ENCODE measurements around the gene CFDP1. TPM values are rescaled to one million over a fixed set of nuclear protein-coding genes. Genes with fewer than 3 reads are reported as not detected.
A peak's percentile ranks its signal among the peaks of the same experiment; 100 is the strongest.

The CFDP1 gene
- total and polyA plus RNA-seq, 11 donors = 17.7 to 60.6 (median 25.3) TPM

GRCh38 chr16:75415169-75415905 is 18.0 kb downstream of the CFDP1 start:
- Histone ChIP-seq H3K36me3 (peaks cover 0 to 42% (median 29%) of the 10 kb centered on the region in 9 donors), H3K9me3 (no peaks in the 10 kb centered on the region), H3K27me3 (no peaks in the 10 kb centered on the region), H3K4me1 (peaks cover 0 to 23% (median 7%) of the 10 kb centered on the region in 12 donors), H3K27ac (no peak overlapping the region), H3K4me3 (no peak overlapping the region)
- intact Hi-C loops (cut with DNase I) = no loop called here
- DNase-seq = no peak
- TF ChIP-seq CTCF (IDR thresholded peaks at IDR 0.05) = no peak
- TF ChIP-seq POLR2A (IDR thresholded peaks at IDR 0.05) = no peak
- 89 to 95% (median 89%) methylated on average over 4 of the region's 4 CpGs for WGBS, 4 donors
- ATAC-seq = no peak

- intact Hi-C loops (cut with DNase I) = no loop called here
Observed at GRCh38 chr16:75413951-75414350, 19.4 kb downstream of the CFDP1 start.

GRCh38 chr16:75406943-75407342 is 26.4 kb downstream of the CFDP1 start:
- Histone ChIP-seq H3K4me3 (no peak overlapping the region), H3K4me1 (peaks cover 0 to 18% (median 11%) of the 10 kb centered on the region in 12 donors), H3K9me3 (no peaks in the 10 kb centered on the region), H3K27ac (no peak overlapping the region), H3K36me3 (peaks cover 0 to 70% (median 63%) of the 10 kb centered on the region in 9 donors), H3K27me3 (no peaks in the 10 kb centered on the region)
- WGBS, 4 donors = 84 to 94% (median 90%) methylated on average over 4 of the region's 4 CpGs
- DNase-seq (no peak), ATAC-seq (no peak)
- intact Hi-C loops (cut with DNase I) = loop anchor here in 2 of 10 donors (10.0 kb wide), 2 partner anchors 212 to 358 kb away; no protein-coding TSS in a partner anchor
- TF ChIP-seq CTCF (IDR thresholded peaks at IDR 0.05) = no peak
- no peak for TF ChIP-seq POLR2A (IDR thresholded peaks at IDR 0.05)

More at GRCh38 chr16:75413951-75414350, 19.4 kb downstream of the CFDP1 start:
- DNase-seq (no peak), ATAC-seq (no peak)
- Histone ChIP-seq H3K4me3 (no peak overlapping the region), H3K36me3 (peaks cover 0 to 56% (median 43%) of the 10 kb centered on the region in 9 donors), H3K27ac (no peak overlapping the region), H3K4me1 (peaks cover 0 to 10% (median 0%) of the 10 kb centered on the region in 12 donors), H3K9me3 (no peaks in the 10 kb centered on the region), H3K27me3 (no peaks in the 10 kb centered on the region)
- TF ChIP-seq POLR2A (IDR thresholded peaks at IDR 0.05) = no peak
- TF ChIP-seq CTCF (IDR thresholded peaks at IDR 0.05) = no peak
- WGBS, 4 donors = 88 to 91% (median 90%) methylated on average over 2 of the region's 2 CpGs

DNA sequence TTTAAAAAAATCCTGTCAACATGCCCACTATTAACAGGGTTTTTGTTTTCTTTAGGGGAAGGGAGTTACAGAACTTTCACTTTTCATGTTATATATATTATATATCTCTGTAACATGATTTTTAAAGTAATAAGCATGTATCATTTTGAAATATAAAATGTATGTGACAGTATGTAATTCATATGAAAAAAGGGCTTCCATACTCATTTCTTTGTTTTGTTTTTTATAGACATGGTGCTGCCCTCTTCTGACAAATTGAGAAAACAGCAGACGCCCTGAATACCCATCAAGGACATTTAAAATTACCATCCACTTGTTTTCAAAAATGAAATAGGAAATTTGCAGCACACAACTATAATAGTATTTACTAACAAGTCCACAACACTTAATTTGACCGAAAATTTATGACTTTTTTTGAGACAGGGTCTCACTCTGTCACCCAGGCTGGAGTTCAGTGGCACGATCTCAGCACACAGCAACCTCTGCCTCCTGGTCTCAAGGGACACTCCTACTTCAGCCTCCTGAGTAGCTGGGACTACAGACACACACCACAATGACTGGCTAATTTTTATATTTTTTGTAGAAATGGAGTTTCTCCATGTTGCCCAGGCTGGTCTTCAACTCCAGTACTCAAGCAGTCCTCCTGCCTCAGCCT is 30.4 kb downstream of the CFDP1 start:
- Histone ChIP-seq H3K36me3 (peaks cover 0 to 35% (median 25%) of the 10 kb centered on the region in 9 donors), H3K27ac (peak overlapping the region; percentile 1 to 83 (median 66)), H3K4me1 (peaks cover 0 to 29% (median 20%) of the 10 kb centered on the region in 12 donors), H3K27me3 (no peaks in the 10 kb centered on the region), H3K4me3 (no peak overlapping the region), H3K9me3 (no peaks in the 10 kb centered on the region)
- intact Hi-C loops (cut with DNase I) = loop anchor here (1.0 to 10.0 kb wide), 7 partner anchors 171 to 362 kb away; no protein-coding TSS in a partner anchor
- peak; percentile 53 to 81 (median 66) for TF ChIP-seq CTCF (IDR thresholded peaks at IDR 0.05)
- TF ChIP-seq POLR2A (IDR thresholded peaks at IDR 0.05) = no peak
- no peak for DNase-seq
- peak in 3 of 4 donors; percentile 23 to 50 (median 50) for ATAC-seq
- WGBS, 4 donors = 29 to 33% (median 31%) methylated on average over 3 of the region's 3 CpGs

Data from heart left ventricle (tissue), 16 donors.